GM21737 (cell line): ENCODE results near the gene ZNHIT1.
"Not testable (repeated sequence)": the region's sequence is repeated elsewhere in the genome, so short reads cannot be mapped to it uniquely, and the experiment has no call there.

Experiments used
- ATAC-seq: cut with Tn5 transposase; IDR thresholded peaks from one replicate; pipeline ENCODE4 v1.9.1; 2021; ENCODE audit warnings: mild to moderate bottlenecking, moderate library complexity; ENCODE audit not compliant: unreplicated experiment

Gene ZNHIT1

DNA sequence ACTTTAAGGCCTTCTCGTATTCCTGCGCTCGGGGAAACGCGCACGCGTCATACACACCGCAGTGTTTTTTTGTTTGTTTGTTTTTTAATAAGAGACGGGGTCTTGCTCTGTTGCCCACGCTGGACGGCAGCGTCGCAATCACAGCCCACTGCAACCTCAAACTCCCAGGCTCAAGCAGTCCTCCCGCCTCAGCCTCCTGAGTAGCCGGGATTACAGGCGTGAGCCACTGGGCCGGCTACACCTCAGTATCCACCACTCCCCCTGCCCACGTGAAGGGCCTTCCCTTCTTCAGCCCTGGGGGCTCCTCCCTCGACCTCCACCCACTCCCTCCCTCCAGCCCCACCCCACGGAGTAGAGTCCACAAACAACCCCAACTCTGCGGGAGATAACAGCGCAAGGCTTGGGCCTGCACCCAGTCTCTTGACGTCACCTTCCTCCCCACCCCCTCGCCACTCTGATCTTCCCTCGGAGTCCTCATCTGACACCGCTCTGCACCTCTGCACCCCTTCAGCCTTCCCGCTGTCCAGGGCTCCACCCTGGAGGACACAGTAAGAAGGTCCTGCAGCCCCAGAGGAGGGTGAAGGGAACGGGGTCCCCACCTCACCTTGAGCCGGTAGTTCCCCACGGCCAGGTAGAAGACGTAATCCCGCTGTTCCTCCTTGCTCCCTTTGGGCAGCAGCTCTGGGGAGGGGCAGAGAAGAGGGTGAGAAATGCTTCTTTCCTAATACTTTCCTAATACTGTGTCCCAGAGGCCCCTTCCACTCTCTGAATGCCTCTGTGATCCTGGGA, 22.5 kb downstream of the ZNHIT1 start:
- no peak for ATAC-seq

DNA sequence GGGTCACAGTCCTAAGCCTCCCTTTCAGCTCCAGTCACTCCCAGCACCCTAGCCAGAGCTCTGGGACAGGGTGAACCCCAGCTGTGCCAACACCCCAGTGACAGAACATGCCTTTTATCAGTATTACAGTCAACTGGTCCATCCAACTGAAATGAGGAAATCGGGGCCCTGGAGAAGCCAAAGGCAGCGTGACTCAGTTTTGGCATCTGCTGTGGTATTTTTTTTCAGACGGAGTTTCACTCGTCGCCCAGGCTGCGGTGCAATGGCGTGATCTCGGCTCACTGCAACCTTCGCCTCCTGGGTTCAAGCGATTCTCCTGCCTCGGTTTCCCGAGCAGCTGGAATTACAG, 23.0 kb downstream of the ZNHIT1 start:
- ATAC-seq: no peak

DNA sequence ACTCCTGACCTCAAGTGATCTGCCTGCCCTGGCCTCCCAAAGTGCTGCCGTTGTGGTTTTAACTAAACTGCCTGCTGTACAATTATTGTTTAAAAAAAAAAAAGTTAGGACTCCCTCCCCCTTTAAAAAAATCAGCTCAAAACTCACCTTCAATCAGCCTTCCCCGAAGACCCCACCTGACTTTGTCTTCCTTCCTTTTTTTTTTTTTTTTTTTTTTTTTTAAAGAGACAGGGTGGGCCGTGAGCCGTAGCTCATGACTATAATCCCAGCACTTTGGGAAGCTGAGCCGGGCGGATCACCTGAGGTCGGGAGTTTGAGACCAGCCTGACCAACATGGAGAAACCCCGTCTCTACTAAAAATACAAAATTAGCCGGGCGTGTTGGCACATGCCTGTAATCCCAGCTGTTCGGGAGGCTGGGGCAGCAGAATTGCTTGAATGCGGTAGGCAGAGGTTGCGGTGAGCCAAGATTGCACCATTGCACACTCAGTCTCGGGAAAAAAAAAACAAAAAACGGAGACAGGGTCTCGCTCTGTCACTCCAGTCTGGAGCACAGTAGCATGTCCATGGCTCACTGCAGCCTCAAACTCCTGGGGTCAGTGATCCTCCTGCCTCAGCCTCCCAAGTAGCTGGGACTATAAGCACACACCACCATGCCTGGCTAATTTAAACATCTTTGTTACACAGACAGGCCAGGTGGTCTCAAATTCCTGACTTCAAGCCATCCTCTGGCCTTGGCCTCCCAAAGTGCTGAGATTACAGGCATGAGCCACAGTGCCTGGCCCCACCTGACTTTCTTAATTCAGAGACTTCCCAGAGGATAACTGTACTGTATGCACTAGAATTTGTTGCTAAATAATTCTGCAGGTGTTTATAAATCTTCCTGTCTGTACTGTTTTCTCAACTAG, 23.7 kb downstream of the ZNHIT1 start:
- ATAC-seq: no peak

DNA sequence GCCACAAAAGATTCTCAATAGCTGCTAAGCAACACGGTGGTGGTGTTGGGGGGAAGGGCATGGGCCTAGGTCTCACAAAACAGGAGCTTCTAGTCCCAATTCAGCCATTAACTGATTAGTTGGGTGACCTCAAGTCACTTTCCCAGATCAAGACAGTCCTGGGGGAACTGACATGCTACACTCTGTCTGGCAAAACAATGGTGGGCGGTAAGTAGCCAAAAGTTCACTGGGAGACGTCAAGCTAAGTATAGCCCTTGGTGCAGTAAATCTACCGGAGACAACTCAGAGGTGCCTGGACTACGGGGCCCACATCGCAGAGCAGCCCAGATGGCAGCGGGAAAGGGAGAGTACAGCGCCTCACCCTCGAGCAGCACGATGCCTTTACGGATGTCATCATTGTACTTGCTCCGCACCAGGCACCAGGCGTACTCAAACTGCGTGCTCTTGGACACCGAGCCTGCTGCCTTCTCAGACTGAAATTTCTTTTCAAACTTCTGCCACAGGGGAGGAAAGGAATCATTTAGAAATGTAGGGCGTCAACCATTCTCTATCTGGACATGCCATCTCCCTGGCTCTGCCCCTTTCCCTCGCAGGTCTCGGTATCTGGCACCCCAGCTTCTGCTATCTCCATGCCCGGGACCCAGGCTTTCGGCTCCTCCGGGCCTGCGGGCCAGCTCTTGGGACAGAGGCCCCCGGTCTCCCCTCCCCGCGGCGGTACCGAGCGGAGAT, 25.8 kb downstream of the ZNHIT1 start:
- ATAC-seq: no peak

DNA sequence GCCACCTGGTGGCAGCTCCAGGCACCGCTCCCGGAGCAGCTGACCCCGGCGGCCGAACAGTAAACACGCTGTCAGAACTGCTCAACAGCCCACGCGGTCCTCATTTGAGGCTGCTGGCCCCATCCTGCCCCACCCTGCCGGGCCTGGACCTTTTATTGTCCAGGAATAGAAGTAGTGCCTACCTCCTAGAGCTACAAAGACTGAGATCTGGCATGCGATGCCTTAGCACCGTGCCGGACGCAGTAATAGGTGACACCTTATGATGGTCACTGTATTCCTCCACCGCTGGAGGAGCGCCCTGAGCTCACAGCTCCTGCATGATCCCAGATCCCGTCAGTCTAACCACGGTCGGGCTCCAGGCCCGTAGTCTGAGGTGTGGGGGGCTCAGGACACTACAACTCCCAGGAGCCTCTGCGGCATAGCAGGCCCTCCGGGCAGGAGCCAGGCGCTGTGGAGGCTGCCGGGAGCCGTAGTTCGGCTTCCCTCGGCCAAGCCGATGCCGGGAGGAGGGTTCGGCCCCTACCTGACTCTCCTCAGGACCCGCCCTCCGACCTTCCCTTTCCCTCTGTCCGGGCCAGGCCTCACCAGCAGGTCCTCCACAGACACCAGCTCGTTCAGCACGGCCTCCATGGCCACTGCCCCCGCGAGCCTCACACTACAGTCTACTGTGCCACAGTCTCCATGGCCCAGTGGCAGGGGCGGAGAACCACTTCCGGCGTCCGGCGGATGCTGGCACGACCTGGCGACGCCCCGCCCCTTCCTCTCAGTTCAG, 26.6 kb downstream of the ZNHIT1 start, which contains the start of gene FIS1:
Gene FIS1, minus strand, starts transcription at position 707 of the 772 bp plus-strand sequence. Its CDS starts 77 bp downstream, at position 630.
- ATAC-seq: peak; percentile 80

DNA sequence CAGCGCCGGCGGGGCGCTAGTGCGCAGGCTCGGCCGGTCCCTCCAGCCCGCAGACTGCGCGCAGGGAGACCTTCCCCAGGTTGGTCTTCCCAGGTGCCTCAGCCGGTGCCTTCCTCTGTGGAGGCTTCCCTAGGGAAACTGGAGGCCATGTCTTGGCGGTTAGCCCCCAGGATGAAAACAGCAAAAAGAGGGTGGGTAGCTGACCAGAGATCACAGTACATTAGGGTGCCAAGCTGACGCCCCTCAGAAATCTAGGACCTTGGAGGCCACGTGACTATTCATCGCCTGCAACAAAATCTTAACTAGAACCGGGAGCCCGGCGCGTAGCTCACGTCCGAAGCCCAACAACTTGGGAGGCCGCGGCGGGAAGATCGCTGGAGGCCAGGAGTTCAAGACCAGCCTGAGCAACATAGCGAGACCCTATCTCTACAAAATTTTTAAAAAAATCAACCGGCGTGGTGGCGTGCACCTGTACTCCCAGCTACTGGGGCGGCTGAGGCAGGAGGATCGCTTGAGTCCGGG, 27.2 kb downstream of the ZNHIT1 start:
- no peak for ATAC-seq

DNA sequence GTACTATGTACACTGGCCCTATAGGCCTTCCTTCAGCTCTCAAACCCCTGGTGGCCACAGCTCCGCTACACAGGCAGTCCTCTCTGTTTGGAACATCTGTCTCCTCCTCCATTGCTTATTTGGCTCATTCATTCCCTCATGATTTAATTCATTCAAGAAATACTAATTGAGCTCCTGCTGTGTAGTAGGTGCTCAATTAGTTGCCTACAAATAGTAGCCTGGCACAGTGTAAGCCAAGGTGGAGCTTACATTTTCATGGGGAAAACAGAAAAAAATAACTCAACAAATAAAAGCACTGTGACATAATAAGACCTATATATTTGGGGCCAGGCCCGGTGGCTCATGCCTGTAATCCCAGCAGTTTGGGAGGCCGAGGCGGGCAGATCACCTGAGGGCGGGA, 30.3 kb downstream of the ZNHIT1 start:
- ATAC-seq: no peak

DNA sequence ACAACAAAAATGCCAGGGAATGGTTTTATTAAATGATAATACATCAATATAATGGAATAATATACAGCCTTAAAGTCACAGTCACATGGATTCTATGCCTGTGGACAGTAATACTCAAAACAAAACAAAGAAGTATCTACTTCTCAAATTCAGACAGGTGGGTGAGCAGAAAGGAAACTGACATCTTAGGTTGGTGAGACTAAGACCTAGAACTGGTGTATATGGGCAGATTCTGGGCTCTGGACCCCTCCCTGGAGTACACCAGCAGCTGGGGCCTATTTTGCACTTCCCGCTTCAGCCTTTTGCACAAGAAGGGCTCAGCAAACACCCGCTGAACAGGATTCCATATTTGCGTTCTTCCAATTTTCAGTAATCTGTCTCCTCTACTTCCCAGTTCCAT, 32.4 kb downstream of the ZNHIT1 start:
- ATAC-seq: no peak

DNA sequence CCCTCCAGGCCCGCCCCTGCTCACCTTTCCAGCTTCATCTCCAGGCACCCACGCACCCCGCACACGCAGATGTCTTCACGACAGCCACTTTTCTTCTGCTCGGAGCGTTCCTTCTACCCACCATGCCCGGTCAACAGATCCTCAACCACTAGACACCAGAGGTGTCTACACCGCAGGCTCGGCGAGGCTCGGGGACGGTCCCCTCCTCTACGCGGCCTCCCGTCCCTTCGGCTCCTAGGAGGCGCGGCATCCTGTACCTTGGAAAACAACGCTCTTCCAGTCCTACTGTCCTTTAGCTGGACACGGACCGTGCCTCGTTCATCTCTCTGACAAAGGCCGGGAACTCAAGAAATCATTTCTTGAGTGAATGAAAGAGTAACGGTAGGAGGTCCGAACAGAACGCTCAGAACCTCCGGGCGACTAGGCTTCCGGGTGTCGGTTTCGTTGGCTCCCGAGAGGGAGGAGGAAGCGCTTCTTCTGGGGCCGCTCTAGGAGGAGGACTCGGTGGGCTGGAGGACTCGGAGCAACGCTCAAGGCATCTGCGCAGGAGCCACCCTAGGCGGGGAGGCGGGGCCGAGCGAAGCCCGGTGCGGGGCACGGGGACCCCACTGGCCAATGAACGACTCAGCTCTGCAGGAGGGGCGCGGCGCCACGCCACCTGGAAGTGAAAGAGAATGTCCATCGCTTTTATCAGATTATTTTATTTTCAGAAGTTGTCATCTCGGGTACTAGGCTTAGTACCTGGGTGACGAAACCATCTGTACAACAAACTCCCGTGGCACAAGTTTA, 34.1 kb downstream of the ZNHIT1 start:
- ATAC-seq: peak; percentile 97

DNA sequence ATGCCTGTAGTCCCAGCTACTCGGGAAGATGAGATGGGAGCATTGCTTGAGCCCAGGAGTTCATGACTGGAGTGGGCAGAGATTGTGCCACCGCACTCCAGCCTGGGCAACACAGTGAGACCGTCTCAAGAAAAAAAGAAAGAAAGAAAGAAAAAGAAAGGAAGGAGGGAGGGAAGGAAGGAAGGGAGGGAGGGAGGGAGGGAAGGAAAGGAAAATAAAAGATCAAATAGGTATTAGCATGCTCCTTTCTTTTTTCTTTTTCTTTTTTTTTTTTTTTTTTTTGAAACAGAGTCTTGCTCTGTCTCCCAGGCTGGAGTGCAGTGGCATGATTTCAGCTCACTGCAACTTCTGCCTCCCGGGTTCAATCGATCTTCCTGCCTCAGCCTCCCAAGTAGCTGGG, 35.2 kb downstream of the ZNHIT1 start:
- ATAC-seq: not testable (repeated sequence)

DNA sequence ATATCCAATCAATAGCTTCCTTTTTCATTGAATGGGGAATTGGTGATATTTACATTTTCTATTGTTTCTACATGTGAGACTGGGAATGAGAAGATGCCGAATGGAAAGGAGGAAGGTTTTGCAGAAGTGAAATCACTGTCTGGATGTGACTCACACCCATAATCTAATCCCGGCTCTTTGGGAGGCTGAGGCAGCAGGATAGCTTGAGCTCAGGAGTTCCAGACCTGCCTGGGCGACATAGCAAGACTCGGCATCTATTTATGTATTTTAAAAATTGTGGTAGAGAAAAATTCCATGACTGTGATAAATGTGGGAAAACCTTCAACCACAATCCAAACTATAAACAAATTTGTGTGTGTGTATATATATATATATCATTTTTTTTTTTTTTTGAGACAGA, 37.8 kb downstream of the ZNHIT1 start:
- no peak for ATAC-seq

DNA sequence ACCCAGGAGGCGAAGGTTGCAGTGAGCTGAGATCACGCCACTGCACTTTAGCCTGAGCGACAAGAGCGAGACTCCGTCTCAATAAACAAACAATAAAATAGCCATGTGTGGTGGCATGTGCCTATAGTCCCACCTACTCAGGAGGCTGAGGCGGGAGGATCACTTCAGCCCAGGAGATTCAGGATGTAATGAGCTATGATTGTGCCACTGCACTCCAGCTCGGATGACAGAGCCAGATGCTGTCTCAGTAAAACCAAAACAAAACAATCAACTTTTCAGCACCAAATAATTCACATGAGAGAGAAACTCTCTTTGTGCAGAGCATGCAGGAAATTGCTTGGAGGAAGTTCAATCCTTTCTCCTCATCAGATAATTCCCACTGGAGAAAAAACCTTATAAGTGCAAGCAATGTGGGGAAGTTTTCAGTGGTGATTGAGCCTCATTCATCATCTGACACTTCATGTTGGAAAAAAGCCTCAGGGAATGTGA, 40.3 kb downstream of the ZNHIT1 start:
- no peak for ATAC-seq

DNA sequence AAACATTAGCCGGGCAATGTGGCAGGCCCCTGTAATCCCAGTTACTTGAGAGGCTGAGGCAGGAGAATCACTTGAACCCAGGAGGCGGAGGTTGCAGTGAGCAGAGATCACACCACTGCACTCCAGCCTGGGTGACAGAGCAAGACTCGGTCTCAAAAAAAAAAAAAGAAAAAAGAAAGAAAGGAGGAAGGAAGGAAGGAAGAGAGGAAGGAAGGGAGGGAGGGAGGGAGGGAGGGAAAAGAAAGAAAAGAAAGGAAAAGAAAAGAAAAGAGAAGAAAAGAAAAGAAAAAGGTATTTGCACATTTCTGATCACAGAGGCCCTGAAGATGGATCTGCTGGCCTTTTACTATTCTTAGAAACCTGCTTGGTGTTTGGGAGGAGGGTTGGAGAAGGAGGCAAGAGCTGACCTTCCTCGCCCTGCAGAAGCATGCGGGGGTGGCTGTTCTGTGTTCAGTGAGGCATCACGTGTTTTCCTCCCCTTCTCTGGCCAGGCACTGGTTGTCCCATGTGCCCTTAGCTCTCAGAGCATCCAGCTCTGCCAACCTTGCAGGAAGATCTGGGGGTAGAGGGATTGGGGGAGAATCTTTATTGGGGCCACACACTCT, 46.2 kb downstream of the ZNHIT1 start:
- not testable (repeated sequence) for ATAC-seq

DNA sequence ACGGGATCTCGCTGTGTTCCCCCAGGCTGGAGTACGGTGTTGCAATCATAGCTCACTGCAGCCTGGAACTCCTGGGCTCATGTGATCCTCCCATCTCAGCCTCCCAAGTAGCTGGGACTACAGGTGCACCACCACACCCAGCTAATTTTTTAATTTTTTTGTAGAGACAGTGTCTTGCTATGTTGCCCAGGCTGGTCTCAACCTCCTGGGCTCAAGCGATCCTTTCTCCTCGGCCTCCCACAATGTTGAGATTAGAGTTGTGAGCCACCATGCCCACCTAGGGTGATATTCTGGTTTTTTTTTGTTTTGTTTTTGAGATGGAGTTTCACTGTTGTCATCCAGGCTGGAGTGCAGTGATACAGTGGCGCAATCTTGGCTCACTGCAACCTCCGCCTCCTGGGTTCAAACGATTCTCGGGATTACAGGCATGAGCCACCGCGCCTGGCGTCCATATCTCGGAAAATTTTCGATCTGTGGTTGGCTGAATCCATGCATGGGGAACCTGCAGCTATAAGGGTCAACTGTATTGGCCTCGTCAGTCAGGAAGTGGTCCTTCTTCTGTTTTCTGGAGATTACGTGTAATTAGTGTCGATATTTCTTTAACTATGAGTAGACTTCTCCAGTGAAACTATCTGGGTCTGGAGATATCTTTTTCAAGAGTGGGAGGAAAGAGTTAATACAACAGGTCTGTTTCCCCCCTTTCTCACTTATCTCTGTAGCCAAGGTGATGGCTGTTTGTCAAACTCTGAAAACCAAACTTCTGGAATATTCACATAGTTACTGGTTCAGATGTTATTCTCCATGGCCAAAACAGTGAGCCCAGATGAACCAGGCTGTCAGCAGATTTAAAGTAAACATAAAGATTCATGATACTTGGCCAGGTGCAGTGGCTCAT, 47.9 kb downstream of the ZNHIT1 start:
- no peak for ATAC-seq

DNA sequence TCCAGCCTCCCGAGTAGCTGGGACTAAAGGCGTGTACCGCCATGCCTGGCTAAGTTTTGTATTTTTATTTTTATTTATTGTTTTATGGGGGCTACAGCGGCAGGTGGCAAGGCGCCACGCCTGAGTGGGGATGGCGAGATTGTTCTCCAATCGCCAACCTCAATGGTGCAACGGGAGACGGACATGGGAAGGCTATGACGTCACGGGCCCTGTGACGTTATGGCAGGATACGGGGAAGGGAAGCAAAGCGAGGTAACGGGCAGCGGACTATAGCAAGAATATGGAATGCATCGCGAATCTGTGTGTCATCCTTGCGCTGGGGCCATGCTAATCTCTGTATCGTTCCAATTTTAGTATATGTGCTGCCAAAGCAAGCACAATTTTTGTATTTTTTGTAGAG, 51.7 kb downstream of the ZNHIT1 start:
- ATAC-seq: no peak

DNA sequence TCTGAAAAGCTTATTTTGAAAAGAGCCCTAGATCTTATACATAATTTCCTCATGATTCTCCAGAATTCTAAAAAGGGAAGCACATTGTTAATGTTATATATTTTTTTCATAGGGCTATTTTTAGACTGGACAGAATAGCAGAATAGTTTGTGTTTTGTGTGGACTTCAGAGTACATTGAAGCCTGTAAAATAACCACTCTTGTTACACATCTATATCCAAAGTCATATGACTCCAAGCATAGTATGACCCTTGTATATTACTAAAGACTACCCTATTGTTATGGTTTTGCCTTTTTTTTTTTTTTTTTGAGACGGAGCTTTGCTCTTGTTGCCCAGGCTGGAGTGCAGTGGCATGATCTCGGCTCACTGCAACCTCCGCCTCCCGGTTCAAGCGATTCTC, 53.1 kb downstream of the ZNHIT1 start:
- ATAC-seq: no peak

DNA sequence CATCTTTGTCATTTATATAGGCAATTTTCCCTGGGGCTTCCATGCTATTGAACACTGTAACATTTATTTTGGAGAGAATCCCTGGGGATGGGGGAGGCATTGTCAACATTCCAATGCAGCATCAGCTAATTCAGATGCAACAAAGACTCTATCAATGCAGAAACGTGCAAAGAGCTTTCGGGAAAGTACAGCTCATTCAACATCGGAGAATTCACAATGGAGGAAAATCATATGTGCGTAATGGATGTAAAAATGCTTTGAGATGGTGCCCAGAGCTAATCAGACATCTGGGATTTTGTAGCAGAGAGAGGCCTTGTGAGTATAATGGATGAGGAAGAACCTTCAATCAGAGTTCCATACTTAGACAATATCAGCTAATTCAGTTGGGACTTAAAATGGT, 55.2 kb downstream of the ZNHIT1 start:
- ATAC-seq: no peak
